ENCODE results near the gene PLEKHG5.

GRCh38 chr1:6497867-6498575 is 6.6 kb upstream of the PLEKHG5 start:
- TF ChIP-seq, protein P1, sequence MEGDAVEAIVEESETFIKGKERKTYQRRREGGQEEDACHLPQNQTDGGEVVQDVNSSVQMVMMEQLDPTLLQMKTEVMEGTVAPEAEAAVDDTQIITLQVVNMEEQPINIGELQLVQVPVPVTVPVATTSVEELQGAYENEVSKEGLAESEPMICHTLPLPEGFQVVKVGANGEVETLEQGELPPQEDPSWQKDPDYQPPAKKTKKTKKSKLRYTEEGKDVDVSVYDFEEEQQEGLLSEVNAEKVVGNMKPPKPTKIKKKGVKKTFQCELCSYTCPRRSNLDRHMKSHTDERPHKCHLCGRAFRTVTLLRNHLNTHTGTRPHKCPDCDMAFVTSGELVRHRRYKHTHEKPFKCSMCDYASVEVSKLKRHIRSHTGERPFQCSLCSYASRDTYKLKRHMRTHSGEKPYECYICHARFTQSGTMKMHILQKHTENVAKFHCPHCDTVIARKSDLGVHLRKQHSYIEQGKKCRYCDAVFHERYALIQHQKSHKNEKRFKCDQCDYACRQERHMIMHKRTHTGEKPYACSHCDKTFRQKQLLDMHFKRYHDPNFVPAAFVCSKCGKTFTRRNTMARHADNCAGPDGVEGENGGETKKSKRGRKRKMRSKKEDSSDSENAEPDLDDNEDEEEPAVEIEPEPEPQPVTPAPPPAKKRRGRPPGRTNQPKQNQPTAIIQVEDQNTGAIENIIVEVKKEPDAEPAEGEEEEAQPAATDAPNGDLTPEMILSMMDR (IDR thresholded peaks at IDR 0.05; ENCODE audit: low read length), result no peak
- TF ChIP-seq EZH2 (IDR thresholded peaks at IDR 0.05; ENCODE audit: borderline replicate concordance, low read length), result no peak
